Measurements from ENCODE around the gene ELFN2. TPM values are rescaled to one million over a fixed set of nuclear protein-coding genes. Genes with fewer than 3 reads are reported as not detected.

The ELFN2 gene
- total RNA-seq, 1 experiment from 2014 or later = 4.0 TPM

DNA sequence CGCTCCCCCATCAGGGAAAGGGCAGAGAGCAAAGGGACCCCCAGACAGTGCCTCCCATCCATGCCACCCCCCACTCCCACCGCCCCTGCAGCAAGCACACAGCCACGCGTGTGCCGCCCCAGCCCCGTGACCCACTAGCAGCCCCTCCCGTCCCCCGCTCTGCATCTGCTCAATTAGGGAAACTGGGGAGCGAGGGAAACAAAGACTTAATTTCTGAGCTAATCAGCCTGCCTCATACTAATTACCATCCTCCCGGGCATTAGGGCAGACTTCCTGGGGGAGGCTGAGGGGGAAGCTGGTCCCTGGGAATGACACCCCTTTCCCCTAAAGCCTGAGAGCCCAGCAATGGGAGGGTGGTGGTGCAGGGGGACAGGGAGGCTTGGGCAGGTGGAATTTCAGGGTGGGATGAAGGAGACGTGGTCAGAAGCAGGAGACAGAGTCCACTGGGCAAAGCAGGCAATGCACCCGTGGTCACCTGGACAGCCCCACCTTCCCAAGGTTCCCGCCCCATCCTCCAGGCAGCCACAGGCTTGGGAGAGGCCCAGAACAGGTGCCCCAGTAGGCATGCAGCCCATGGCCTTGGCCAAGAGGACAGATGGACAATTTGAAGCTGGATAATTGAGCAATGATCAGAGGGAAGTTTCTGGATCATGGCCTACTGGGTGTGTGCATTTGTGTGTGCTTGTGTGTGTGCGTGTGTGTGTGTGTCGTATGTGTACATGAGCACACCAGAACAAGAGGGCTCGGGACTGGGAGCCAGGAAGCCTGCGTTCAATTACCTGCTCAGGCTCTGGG is 20.6 kb downstream of the ELFN2 start:
- H3K9me3 Mint-ChIP-seq (ENCODE audit: unreplicated experiment) = no peaks in the 10 kb centered on the region

DNA sequence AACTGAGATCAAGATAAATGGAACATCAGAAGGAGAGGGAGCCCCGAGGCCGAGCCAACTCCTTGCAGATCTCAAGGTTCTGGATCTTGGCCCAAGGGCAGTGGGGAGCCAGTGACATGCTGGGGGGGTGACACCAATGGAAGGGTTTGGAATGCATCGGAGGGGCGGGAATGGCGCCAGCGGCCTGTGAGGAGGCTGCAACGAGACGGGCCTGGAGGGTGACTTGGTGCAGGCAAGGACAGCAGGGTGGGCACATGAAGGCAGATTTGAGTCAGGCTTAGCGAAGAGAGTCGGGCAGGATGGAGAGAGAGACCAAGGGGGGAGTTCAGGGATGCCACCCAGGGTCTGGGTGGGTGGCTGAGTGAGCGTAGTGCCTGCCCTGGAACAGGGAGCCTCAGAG is 23.2 kb downstream of the ELFN2 start:
- TF ChIP-seq, protein P1, sequence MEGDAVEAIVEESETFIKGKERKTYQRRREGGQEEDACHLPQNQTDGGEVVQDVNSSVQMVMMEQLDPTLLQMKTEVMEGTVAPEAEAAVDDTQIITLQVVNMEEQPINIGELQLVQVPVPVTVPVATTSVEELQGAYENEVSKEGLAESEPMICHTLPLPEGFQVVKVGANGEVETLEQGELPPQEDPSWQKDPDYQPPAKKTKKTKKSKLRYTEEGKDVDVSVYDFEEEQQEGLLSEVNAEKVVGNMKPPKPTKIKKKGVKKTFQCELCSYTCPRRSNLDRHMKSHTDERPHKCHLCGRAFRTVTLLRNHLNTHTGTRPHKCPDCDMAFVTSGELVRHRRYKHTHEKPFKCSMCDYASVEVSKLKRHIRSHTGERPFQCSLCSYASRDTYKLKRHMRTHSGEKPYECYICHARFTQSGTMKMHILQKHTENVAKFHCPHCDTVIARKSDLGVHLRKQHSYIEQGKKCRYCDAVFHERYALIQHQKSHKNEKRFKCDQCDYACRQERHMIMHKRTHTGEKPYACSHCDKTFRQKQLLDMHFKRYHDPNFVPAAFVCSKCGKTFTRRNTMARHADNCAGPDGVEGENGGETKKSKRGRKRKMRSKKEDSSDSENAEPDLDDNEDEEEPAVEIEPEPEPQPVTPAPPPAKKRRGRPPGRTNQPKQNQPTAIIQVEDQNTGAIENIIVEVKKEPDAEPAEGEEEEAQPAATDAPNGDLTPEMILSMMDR (IDR thresholded peaks at IDR 0.05; ENCODE audit: insufficient read depth in 1 of 2, low read depth in 1 of 2, low read length in 1 of 2, severe bottlenecking in 1 of 2, unreplicated experiment in 1 of 2) = no peak
- ChIA-PET POLR2A (no interaction called here), CTCF (no interaction called here)
- Histone ChIP-seq H3K4me3 (ENCODE audit: low read depth, low read length) (no peak overlapping the region), H3K36me3 (ENCODE audit: control insufficient read depth, insufficient read depth, low read length) (no peaks in the 10 kb centered on the region), H3K4me1 (peaks cover 14% of the 10 kb centered on the region; the same call in 1 of the 2 replicates), H3K27me3 (replicated peaks; ENCODE audit: control insufficient read depth, insufficient read depth, low read length) (no peaks in the 10 kb centered on the region), H3K9me3 (no peaks in the 10 kb centered on the region)
- H3K4me3 Mint-ChIP-seq (ENCODE audit: unreplicated experiment) = no peak overlapping the region
- H3K27ac Mint-ChIP-seq (ENCODE audit: unreplicated experiment) = no peak overlapping the region
- H3K9me3 Mint-ChIP-seq (ENCODE audit: unreplicated experiment) = no peaks in the 10 kb centered on the region
- BruUV-seq (replicated peaks) = no TSS peak
- H3K4me1 Mint-ChIP-seq (ENCODE audit: low read depth, unreplicated experiment) = no peaks in the 10 kb centered on the region
- intact Hi-C loops (cut with micrococcal nuclease; ENCODE audit: unreplicated experiment) = no loop called here
- no peak for DNase-seq
- no peaks in the 10 kb centered on the region for H3K36me3 Mint-ChIP-seq (ENCODE audit: insufficient read depth, unreplicated experiment)
- no peaks in the 10 kb centered on the region for H3K27me3 Mint-ChIP-seq (ENCODE audit: insufficient read depth, unreplicated experiment)

More for the DNA sequence above, 20.6 kb downstream of the ELFN2 start:
- no peaks in the 10 kb centered on the region for H3K4me1 ChIP-seq
- no peaks in the 10 kb centered on the region for H3K36me3 ChIP-seq (ENCODE audit: control insufficient read depth, insufficient read depth, low read length)
- H3K27me3 ChIP-seq (replicated peaks; ENCODE audit: control insufficient read depth, insufficient read depth, low read length) = no peaks in the 10 kb centered on the region
- TF ChIP-seq, protein P1 (IDR thresholded peaks at IDR 0.05; ENCODE audit: insufficient read depth in 1 of 2, low read depth in 1 of 2, low read length in 1 of 2, severe bottlenecking in 1 of 2, unreplicated experiment in 1 of 2) = no peak
- H3K4me3 Mint-ChIP-seq (ENCODE audit: unreplicated experiment) = no peak overlapping the region
- H3K27ac Mint-ChIP-seq (ENCODE audit: unreplicated experiment) = no peak overlapping the region
- POLR2A ChIA-PET = interaction anchor here (0.6 kb wide), 1 partner anchor 69 kb away, joined by 4 read pairs; no protein-coding TSS in a partner anchor
- no TSS peak for BruUV-seq (replicated peaks)
- no peaks in the 10 kb centered on the region for H3K27me3 Mint-ChIP-seq (ENCODE audit: insufficient read depth, unreplicated experiment)
- CTCF ChIA-PET = no interaction called here
- no peaks in the 10 kb centered on the region for H3K4me1 Mint-ChIP-seq (ENCODE audit: low read depth, unreplicated experiment)
- H3K4me3 ChIP-seq (ENCODE audit: low read depth, low read length) = no peak overlapping the region
- no peaks in the 10 kb centered on the region for H3K9me3 ChIP-seq
- no peak for DNase-seq
- H3K36me3 Mint-ChIP-seq (ENCODE audit: insufficient read depth, unreplicated experiment) = no peaks in the 10 kb centered on the region
- intact Hi-C loops (cut with micrococcal nuclease; ENCODE audit: unreplicated experiment) = no loop called here

DNA sequence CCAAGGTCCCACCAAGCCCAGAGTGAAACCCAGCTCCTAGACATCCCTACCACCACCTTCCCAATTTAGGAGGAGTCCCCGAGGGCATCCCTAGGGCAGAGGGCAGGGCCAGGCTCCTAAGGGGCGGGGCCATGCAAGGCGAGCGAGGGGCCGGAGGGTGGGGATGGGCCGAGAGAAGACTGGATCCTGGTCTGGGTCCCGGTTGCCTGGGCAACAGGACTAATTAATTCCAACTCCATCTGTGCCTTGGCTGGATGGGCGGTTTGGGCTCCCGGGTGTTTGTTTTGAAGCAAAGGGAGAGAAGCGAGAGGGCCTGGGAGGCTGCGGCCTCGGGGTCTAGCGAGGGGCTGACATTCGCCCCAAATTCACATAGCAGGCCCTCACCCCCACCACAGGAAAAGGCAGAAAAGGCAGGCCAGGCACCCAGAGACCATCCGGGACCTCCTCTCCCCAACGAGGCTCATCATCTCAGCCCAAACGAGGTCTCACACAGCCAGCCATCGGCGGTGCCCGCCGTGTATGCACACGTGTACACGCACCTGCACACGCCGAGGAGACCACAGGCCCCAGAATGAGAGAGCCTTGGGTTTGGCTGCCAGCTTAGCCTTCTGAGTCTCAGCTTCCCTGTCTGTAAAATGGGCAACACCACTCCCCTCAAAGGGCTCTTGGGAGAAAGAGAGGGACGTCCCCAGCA is 23.9 kb downstream of the ELFN2 start:
- POLR2A ChIA-PET = no interaction called here
- H3K4me1 ChIP-seq = peaks cover 14% of the 10 kb centered on the region; the same call in 1 of the 2 replicates
- intact Hi-C loops (cut with micrococcal nuclease; ENCODE audit: unreplicated experiment) = no loop called here
- H3K4me3 ChIP-seq (ENCODE audit: low read depth, low read length) = no peak overlapping the region
- H3K27me3 ChIP-seq (replicated peaks; ENCODE audit: control insufficient read depth, insufficient read depth, low read length) = no peaks in the 10 kb centered on the region
- H3K36me3 ChIP-seq (ENCODE audit: control insufficient read depth, insufficient read depth, low read length) = no peaks in the 10 kb centered on the region
- BruUV-seq (replicated peaks) = no TSS peak
- DNase-seq = no peak
- H3K27ac Mint-ChIP-seq (ENCODE audit: unreplicated experiment) = no peak overlapping the region
- no peaks in the 10 kb centered on the region for H3K9me3 Mint-ChIP-seq (ENCODE audit: unreplicated experiment)
- no peaks in the 10 kb centered on the region for H3K27me3 Mint-ChIP-seq (ENCODE audit: insufficient read depth, unreplicated experiment)
- CTCF ChIA-PET = interaction anchor here (0.7 kb wide), 1 partner anchor 143 kb away, joined by 3 read pairs; no protein-coding TSS in a partner anchor
- H3K4me1 Mint-ChIP-seq (ENCODE audit: low read depth, unreplicated experiment) = no peaks in the 10 kb centered on the region
- no peaks in the 10 kb centered on the region for H3K36me3 Mint-ChIP-seq (ENCODE audit: insufficient read depth, unreplicated experiment)
- TF ChIP-seq, protein P1 (IDR thresholded peaks at IDR 0.05; ENCODE audit: insufficient read depth in 1 of 2, low read depth in 1 of 2, low read length in 1 of 2, severe bottlenecking in 1 of 2, unreplicated experiment in 1 of 2) = no peak
- no peak overlapping the region for H3K4me3 Mint-ChIP-seq (ENCODE audit: unreplicated experiment)
- no peaks in the 10 kb centered on the region for H3K9me3 ChIP-seq

Measured in Caco-2 (cell line).